Heart right ventricle (tissue), 16 donors: ENCODE measurements around the gene SPTAN1. TPM values are rescaled to one million over a fixed set of nuclear protein-coding genes. Genes with fewer than 3 reads are reported as not detected.
A peak's percentile ranks its signal among the peaks of the same experiment; 100 is the strongest.

ENCODE experiments used
- ATAC-seq, 8 donors: fragments of 200-7000 bp; cut with Tn5 transposase; one replicate each; pipeline ENCODE4 v1.9.1; 2020; ENCODE audit warnings: mild to moderate bottlenecking in 8 of 8, moderate library complexity in 8 of 8, moderate number of reproducible peaks in 1 of 8
- DNase-seq, 2 donors: peaks; one replicate each; pipeline ENCODE4 v3.0.0-alpha.2; 2020
- H3K27ac ChIP-seq, 10 donors: fragments of 200-600 bp; sonication (generic) in 2 of 10; one replicate each; pipeline versions ENCODE4 v1.5.0 to v1.8.0; 2020 to 2022; ENCODE audit warnings: mild to moderate bottlenecking in 3 of 10
- H3K27me3 ChIP-seq, 7 donors: fragments of 200-600 bp; one replicate each; pipeline ENCODE4 v1.8.0; 2021 to 2022; ENCODE audit warnings: mild to moderate bottlenecking in 2 of 7
- H3K36me3 ChIP-seq, 9 donors: fragments of 200-600 bp; sonication (generic) in 1 of 9; one replicate each; pipeline versions ENCODE4 v1.5.0 to v1.8.0; 2020 to 2022; ENCODE audit warnings: mild to moderate bottlenecking in 2 of 9
- H3K4me1 ChIP-seq, 9 donors: fragments of 200-600 bp; sonication (generic) in 1 of 9; one replicate each; pipeline versions ENCODE4 v1.5.0 to v1.8.0; 2020 to 2022; ENCODE audit warnings: mild to moderate bottlenecking in 4 of 9
- H3K4me3 ChIP-seq, 10 donors: fragments of 200-600 bp; sonication (generic) in 2 of 10; one replicate each; pipeline versions ENCODE4 v1.5.0 to v1.8.0; 2020 to 2022; ENCODE audit warnings: mild to moderate bottlenecking in 7 of 10, moderate library complexity in 2 of 10
- H3K9me3 ChIP-seq, 11 donors: fragments of 200-600 bp in 10 of 11; sonication (generic) in 2 of 11; one replicate each; pipeline versions ENCODE4 v1.5.0 to v1.8.0; 2013 to 2022; ENCODE audit warnings: mild to moderate bottlenecking in 2 of 11, control low read depth in 1 of 11, moderate library complexity in 1 of 11
- WGBS, 2 donors: extraction: QIAGEN DNeasy Blood & Tissue Kit; methylation state at CpG; one replicate each; pipeline ENCODE4 v1.1.7; 2013; ENCODE audit warnings: inconsistent platforms in 1 of 2; 5-methylcytosine and 5-hydroxymethylcytosine counted together
- intact Hi-C, 10 donors: fragments of 100-400 bp; cut with DNase I; formaldehyde crosslinking; loops; one replicate each; pipeline versions ENCODE4 v1.11.1 to v1.14.2; 2022
- polyA plus RNA-seq, 2 donors: library from polyadenylated mRNA; stranded (reverse); fragments of 200-250 nt; gene quantifications; one replicate each; pipeline ENCODE4 v1.2.3, GENCODE V29; 2013
- total RNA-seq, 10 donors: library from RNA; stranded (reverse); fragmentation: NEBNext Ultra II Directional in 3 of 10; extraction: Animal tissue kit (Norgen Biotek cat#: 25700) in 3 of 10; gene quantifications; one replicate each; pipeline versions ENCODE4 v1.2.1 to v1.2.4, GENCODE V29; 2021 to 2023
- TF ChIP-seq, protein P1 (sequence below), 9 donors: fragments of 200-600 bp; sonication (generic) in 2 of 9; IDR thresholded peaks; one replicate each; pipeline versions ENCODE4 v1.5.0 to v1.8.0; 2021 to 2022; ENCODE audit warnings: antibody characterized with exemption in 9 of 9, mild to moderate bottlenecking in 5 of 9, moderate library complexity in 1 of 9
- donor health status: Arrhythmogenic right ventricular cardiomyopathy.
- donor health status: ischemic (EF 13 %, LVEDD 7.1; RV severe dilation, severe dysfunction).
- donor health status: healthy with polysubstance abuse.
- donor health status: DM: no; HTN: yes; CAD: no.
- donor health status: DM: no; HTN: no; CAD: no.
- donor health status: ischemic (EF 25% LVEDD 6.9; RV normal size, moderate dysfunction).
- donor health status: ischemic (EF 25% LVEDD 5.7; RV mildly dilated, moderate dysfunction).
- donor health status: healthy.
- donor health status: DM: yes; HTN: yes; CAD: no.
- donor health status: Ischemic cardiomyopathy.
- donor health status: ischemic (EF 35%, LVEDD 5.7; RV mildly dilated, moderate dysfunction).
- donor health status: nonischemic (EF 11% LVEDD 7.7; RV severe dilation, severe dysfunction).
- donor health status: DM: yes; HTN: yes; CAD: no.
- donor health status: PGD.
- donor health status: ischemic (EF 29% LVEDD 5.4; RV normal size, mild dysfunction).
- donor health status: nonischemic (EF 23%, LVEDD 6.1; RV moderate dilation, normal function).

The SPTAN1 gene
- total and polyA plus RNA-seq, 12 donors: 119 to 449 (median 342) TPM

DNA sequence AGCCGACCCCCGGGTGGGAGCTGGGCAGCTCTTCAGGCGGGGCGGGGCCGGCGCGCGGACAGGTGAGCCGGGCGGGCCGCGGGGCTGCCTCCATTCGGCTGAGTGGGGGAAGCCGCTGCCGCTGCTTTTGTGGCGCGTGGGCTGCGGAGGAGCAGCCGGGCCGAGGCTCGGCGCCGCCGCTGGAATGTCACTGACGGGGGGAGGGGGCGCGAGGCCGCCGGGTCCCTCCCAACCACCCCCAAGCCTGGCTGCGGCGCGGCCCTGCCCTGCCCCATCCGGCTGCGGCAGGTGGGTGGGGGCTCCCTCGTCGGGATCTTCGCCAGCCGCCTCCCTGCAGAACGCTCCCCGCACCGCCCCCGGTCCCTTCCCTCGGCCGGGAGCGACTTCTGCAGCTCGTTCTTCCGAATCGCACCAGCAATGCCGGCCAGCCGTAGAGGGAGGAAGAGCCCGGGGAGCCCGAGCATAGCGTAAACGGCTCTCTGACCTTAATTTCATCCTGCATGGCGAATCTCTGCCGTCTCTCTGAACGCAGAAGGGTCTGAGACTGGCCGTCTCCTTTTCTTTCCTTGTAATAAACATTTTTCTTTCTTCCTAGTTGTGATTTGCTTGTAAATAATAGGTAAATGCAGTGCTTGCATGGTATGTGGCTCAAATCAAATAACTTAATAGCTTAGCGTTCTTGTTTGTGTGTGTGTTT lies 505 bp downstream of the SPTAN1 start:
- Histone ChIP-seq H3K4me3 (peak overlapping the region; percentile 88 to 100 (median 97)), H3K9me3 (no peaks in the 10 kb centered on the region), H3K4me1 (peaks cover 11 to 76% (median 66%) of the 10 kb centered on the region in 9 donors), H3K27me3 (no peaks in the 10 kb centered on the region), H3K27ac (peak overlapping the region; percentile 94 to 100 (median 99)), H3K36me3 (peaks cover 0 to 5% (median 0%) of the 10 kb centered on the region in 9 donors)
- intact Hi-C loops: loop anchor here in 5 of 10 donors (2.0 to 10.0 kb wide), 6 partner anchors 48 to 188 kb away; partner anchors contain the start of genes GLE1 (in 3 of the 5) and ODF2 (in 3 of the 5)
- WGBS, 2 donors: 0 to 1% methylated on average over 56 to 59 of the region's 59 CpGs
- ATAC-seq (peak; percentile 8 to 45 (median 26)), DNase-seq (peak; percentile 57 to 70)
- TF ChIP-seq, protein P1, sequence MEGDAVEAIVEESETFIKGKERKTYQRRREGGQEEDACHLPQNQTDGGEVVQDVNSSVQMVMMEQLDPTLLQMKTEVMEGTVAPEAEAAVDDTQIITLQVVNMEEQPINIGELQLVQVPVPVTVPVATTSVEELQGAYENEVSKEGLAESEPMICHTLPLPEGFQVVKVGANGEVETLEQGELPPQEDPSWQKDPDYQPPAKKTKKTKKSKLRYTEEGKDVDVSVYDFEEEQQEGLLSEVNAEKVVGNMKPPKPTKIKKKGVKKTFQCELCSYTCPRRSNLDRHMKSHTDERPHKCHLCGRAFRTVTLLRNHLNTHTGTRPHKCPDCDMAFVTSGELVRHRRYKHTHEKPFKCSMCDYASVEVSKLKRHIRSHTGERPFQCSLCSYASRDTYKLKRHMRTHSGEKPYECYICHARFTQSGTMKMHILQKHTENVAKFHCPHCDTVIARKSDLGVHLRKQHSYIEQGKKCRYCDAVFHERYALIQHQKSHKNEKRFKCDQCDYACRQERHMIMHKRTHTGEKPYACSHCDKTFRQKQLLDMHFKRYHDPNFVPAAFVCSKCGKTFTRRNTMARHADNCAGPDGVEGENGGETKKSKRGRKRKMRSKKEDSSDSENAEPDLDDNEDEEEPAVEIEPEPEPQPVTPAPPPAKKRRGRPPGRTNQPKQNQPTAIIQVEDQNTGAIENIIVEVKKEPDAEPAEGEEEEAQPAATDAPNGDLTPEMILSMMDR (IDR thresholded peaks at IDR 0.05): no peak

DNA sequence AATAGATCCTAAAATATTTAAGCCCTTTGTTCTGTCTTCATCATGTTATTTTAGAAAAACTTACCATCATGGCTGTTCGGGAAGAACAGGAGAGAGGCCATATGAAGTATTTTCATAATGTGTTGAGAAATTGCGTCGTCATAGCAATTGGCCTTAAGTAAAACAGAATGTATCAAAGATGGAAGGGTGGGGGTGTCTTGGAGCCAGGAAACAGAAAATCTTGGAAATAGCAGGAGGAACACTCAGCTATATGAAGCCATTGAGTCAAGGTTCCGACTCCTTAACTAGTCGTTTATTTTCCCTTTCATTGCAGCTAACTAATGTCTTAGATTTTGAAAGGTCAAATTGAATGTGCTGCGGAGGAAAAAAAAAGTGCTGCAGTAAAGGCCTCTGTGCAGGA lies 1.3 kb downstream of the SPTAN1 start:
- H3K9me3 ChIP-seq: no peaks in the 10 kb centered on the region
- H3K27ac ChIP-seq: peak overlapping the region; percentile 94 to 100 (median 99)
- intact Hi-C loops: loop anchor here in 5 of 10 donors (2.0 to 10.0 kb wide), 6 partner anchors 49 to 189 kb away; partner anchors contain the start of genes GLE1 (in 3 of the 5) and ODF2 (in 3 of the 5)
- H3K4me1 ChIP-seq: peaks cover 11 to 85% (median 74%) of the 10 kb centered on the region in 9 donors
- DNase-seq: no peak
- WGBS, 2 donors: 11 to 13% methylated on average over 6 of the region's 6 CpGs
- TF ChIP-seq, protein P1 (IDR thresholded peaks at IDR 0.05): no peak
- H3K4me3 ChIP-seq: peak overlapping the region; percentile 16 to 100 (median 97)
- H3K27me3 ChIP-seq: no peaks in the 10 kb centered on the region
- H3K36me3 ChIP-seq: peaks cover 0 to 5% (median 0%) of the 10 kb centered on the region in 9 donors
- no peak for ATAC-seq

DNA sequence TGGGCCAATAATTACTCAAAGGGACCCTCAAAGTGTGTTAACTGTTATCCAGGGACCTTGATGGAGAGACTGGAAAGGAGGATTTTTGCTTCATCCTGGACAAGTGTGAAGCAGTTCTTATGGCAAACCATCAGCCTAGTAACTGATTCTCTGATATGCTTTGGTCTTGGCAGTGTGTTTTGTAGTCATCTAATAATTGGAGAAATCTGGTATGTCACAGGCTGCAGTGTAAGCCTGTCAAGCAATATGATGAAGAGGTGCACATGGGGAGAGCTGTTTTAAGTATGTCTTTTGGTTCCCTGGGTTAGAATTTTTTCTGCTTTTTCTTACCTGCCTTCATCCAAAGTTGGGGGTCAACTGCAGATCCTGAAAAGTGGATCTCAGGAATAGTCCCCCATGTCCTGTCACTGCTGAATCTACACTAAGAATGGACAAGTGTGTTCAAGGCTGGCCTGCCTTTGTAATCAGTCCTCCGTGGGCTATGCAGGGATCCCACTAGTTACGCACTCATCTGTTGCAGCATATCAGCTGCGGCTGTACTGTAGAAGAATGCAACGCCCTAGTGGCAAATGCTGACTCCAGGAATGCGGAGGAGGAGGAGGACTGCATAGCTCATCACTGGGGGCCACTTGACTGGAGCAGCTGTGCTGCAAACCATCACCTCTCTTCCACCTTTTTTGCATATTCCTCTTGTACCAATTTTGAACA lies 1.9 kb downstream of the SPTAN1 start:
- TF ChIP-seq, protein P1 (IDR thresholded peaks at IDR 0.05): peak in 1 of 9 donors; percentile 13
- intact Hi-C loops: loop anchor here in 4 of 10 donors (5.0 to 10.0 kb wide), 5 partner anchors 52 to 190 kb away; partner anchors contain the start of genes ODF2 (in 3 of the 4) and GLE1 (in 2 of the 4)
- Histone ChIP-seq H3K27me3 (no peaks in the 10 kb centered on the region), H3K9me3 (no peaks in the 10 kb centered on the region), H3K27ac (peak overlapping the region; percentile 5 to 100 (median 99)), H3K36me3 (peaks cover 0 to 5% (median 0%) of the 10 kb centered on the region in 9 donors), H3K4me3 (peak overlapping the region; percentile 16 to 100 (median 97)), H3K4me1 (peaks cover 15 to 85% (median 80%) of the 10 kb centered on the region in 9 donors)
- WGBS, 2 donors: 8 to 10% methylated on average over 5 of the region's 5 CpGs
- DNase-seq: peak; percentile 20 to 58
- ATAC-seq: peak in 5 of 8 donors; percentile 12 to 43 (median 24)

DNA sequence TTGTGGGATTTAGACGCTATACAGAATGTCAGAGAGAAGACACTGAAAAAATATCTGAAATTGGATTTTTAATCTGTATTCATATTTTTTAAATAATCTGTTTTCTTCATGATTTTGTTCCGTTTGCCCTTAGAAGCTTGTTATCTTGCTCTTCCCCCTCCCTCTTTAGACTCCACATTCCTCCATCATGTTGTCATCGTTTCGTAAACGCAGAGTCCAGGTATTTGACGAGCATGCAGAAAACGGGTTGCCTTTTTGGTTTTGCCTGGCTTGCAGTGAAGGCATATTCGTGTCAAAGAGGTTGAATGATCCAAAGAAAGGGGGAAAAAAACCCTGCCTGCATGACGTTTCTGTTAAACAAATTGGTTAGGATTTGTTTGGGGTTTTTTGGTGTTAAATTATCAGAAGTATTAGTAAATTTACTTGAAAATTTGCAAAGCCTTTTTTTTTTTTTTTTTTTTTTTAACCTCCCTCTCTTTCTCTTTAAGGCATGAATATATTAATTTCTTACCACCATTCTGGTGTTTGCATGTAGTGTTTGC lies 2.9 kb downstream of the SPTAN1 start:
- H3K4me1 ChIP-seq: peaks cover 16 to 85% (median 80%) of the 10 kb centered on the region in 9 donors
- TF ChIP-seq, protein P1 (IDR thresholded peaks at IDR 0.05): no peak
- 9 to 13% methylated on average over 9 of the region's 9 CpGs for WGBS, 2 donors
- no peaks in the 10 kb centered on the region for H3K9me3 ChIP-seq
- H3K27me3 ChIP-seq: no peaks in the 10 kb centered on the region
- H3K36me3 ChIP-seq: peaks cover 0 to 5% (median 0%) of the 10 kb centered on the region in 9 donors
- ATAC-seq (no peak), DNase-seq (no peak)
- peak overlapping the region in 8 of 10 donors; percentile 88 to 100 (median 97) for H3K4me3 ChIP-seq
- intact Hi-C loops: loop anchor here in 2 of 10 donors (10.0 kb wide), 2 partner anchors 100 to 190 kb away; partner anchors contain the start of gene ODF2 (in 1 of the 2)
- H3K27ac ChIP-seq: peak overlapping the region; percentile 5 to 100 (median 99)
